GM21515 (cell line): Measurements from ENCODE around the gene SBF2.
"Not testable (repeated sequence)": the region's sequence is repeated elsewhere in the genome, so short reads cannot be mapped to it uniquely, and the experiment has no call there.

Source experiments
- ATAC-seq: cut with Tn5 transposase; IDR thresholded peaks from one replicate; pipeline ENCODE4 v1.9.1; 2021; ENCODE audit not compliant: unreplicated experiment

SBF2 gene

DNA sequence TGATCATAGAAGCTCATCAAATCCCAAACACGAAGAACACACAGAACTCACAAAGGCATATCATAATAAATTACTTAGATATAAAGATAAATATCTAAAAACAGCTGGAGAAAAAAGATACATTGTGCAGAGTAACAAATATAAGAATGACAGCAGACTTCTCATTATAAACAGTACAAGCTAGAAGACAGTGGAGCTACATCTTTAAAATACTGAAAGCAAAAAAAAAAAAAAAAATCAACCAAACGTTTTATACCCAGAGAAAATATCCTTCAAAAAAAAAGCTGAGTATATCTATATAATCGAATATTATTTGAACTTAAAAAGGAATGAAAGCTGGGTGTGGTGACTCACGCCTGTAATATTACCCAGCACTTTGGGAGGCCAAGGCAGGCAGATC, 90.0 kb downstream of the SBF2 start:
- ATAC-seq, result no peak

DNA sequence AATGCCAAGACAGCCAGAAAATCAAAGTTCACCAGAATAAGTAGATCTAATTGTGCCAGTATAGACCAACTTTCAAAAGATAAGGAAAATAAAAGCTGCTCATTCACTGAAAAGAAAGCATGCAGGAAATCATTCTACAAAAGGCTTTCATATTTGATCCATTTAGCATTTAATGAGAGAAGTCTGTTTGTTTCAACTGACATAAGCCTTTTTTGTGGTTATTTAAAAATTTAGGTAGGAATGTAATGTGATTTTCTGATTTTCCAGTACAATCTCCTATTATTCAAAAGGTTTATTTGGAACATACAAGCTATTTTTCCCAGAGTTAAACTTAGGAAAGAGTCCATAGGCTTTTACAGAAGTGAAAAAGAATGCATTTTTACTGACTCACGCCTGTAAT, 92.7 kb downstream of the SBF2 start:
- ATAC-seq, result no peak

DNA sequence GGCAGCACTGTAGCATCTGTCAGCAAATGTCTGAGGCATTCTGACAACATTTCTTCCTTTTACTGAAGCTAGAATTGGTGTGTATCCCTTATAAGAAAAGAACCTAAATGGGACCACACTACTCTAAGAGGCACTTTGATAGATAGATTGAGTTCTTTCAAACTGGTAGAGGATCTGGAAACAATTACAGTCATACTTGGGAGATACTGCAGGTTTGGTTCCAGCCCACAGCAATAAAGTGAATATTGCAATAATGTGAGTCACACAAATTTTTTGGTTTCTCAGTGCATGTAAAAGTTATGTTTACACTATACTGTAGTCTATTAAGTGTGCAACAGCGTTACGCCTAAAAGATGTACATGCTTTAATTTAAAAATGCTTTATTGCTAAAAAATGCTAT, 96.9 kb downstream of the SBF2 start:
- ATAC-seq, result no peak

DNA sequence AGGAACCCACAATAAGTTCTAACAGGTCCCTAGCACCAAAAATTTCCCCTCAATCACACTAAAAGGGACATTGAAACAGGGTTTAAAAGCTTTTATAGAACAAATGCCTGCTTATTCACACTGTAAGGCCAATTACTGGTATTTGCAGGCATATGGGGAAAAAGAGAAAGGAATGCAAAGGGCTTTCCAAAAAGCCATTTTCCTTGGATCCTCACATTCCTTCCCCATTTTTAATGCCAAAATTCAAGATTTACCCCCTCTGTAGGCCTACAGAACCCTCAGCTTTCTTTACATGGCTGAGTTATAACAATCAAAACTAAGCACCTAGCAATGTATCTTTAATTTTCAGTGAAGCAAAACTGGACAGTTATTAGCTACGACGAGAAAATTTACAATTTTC, 102.0 kb downstream of the SBF2 start:
- no peak for ATAC-seq

DNA sequence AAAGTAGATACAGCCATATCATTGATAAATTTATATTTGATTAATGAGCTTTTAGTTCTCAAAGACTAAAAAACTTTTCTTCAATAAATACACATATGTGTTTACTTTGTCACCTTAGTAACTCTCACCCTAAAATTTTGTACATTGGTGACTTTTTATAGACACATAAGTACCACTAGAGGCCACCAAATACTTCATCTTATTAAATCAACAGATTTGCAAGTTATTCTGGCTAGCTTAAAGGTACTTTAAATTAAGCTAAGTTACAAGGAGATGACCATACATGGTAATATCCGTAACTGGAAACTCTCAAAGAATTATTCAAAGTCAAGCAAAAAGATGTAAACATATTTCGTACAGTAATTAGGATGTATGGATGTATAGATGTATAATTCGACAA, 112.2 kb downstream of the SBF2 start:
- ATAC-seq, result no peak

DNA sequence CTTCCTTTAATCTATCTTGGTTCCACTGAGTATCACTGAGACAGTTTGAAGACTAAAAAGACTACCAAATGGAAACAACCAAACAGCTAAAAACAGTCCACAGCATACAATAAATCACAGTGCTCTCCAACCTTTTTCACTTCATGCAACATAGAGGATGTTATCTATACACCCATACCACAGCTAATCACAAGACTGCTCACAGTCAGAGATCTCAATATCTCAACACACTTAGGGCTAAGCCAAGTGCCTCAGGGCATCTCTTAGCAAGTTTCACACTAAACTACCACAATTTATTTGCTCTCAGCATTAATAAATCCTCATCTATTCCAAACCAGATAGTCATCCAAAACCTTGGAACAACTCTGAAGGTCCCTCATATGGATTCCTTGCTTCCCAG, 129.4 kb downstream of the SBF2 start:
- no peak for ATAC-seq

DNA sequence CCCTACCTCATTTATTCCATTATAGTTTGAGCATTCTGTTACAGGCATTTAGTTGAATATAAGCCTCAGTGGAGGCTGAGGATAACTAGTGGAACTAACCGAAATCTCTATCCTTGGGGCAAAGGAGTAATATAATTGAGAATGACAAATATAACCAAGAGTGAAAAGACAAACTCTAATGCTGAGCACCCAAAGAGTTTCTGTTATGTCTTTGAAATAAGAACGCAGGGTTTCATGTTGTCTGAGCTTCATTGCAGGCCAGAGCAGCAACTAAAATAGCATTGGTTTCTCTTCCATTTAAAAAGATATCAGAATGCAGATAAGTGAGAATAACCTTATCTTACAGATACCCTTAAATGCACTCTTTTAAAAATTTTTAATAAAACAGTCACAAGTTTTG, 131.8 kb downstream of the SBF2 start:
- ATAC-seq, result no peak

DNA sequence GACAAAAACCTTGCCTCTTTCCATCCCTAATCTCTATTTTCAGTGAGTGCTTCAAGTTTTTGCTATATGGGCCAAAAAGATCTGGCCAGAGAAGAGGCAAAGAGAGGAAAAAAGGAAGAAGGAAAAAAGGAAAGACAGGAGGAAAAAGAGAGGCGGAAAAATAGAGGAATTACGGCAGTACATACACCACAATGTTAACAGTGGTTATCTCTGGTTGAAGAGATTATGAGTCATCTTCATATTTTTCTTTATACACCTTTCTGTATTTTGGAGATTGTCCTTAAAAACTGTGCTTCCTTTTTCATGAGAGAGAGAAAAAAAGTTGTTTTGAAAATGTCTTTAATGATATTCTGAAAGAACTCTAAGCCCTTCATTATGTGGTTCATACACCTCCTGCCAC, 133.7 kb downstream of the SBF2 start:
- ATAC-seq, result no peak

DNA sequence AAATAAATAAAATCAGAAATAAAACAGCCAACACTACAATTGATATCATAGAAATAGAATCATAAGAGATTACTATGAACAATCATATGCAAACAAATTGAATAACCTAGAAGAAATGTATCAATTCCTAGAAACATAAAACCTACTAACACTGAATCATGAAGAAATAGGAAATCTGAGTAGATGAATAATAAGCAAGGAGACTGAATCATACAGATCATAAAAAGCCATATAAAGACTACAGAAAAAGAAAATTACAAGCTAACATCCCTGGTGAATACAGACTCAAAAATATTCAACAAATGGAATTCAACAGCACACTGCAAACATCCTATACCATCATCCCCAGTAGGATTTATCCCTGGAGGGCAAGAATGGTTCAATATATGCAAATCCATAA, 135.6 kb downstream of the SBF2 start:
- ATAC-seq, result no peak

DNA sequence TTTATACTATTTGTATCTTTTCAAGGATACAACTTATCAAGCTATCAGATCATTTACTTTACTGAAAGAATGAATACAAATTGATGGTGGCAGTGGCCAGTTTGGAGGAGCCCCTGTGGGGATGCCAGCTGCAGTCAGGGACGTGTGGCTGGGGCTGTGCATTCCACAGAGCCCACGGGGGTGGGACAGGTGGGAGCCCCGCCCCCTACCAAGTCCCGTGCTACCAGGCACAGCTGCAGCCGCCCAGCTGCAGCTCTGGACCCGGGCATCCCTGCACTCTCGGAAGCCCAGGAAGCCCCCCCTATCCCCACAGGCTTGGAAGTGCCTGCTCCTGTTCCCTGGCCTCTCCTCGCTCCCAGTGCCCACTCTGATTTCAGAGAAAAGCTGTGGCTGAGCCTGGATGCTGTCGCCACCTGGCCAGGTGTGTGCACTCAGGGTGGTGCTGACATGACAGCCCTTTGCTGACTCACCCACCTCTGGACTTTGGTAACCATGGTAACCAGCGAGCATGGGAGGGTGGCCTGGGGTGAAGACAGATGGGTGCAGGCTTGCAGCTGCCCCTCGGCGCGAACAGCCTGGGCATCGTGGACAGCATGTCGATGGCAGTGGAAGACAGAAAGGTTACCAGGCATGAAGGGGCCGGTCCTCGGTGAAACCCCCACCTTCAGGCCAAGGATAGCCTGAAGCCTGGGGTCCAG, 138.1 kb downstream of the SBF2 start:
- no peak for ATAC-seq

DNA sequence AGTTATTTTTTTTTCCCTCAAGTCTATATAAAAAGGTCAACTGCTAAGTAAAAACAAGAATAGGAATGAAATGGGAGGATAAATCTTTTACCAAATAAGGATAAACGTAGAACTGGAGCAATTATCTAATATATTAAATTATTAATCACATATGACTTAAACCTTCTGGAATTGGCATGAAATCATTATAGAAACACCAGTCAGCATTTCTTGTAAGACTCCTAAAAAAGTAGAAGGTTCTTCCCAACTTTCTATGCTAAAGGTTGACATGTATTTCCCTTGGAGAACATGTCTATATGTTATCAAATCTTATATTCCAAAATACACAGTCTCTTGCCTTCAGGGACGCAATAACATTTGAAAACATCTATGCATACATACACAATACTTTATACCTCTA, 143.2 kb downstream of the SBF2 start:
- no peak for ATAC-seq

DNA sequence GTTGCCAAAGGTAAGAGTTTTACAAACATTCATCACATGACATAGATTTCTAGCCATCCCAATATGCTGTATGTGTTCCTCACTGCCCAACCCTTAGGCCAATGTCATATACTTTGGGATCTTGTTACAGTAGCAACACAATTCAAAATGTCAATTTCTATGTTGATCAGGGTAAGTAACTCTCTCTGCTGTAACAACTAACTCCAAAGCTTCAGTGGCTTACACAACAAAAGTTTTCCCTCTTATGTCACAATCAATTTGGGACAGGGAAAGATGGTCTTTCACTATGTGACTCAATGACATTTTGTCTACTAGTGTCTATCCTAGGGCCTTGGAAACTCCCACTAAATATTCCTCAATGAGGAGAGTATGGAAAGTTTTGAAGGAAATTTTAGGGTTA, 144.5 kb downstream of the SBF2 start:
- ATAC-seq, result no peak

DNA sequence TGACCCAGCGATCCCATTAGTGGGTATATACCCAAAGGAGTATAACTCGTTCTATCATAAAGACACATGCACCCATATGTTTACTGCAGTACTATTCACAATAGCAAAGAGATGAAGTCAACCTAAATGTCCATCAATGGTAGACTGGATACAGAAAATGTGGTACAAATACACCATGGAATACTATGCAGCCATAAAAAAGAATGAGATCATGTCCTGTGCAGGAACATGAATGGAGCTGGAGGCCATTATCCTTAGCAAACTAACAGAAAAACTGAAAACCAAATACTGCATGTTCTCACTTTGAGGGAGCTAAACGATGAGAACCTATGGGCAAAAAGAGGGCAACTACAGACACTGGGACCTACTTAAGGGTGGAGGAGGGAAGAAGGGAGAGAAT, 146.8 kb downstream of the SBF2 start:
- no peak for ATAC-seq

DNA sequence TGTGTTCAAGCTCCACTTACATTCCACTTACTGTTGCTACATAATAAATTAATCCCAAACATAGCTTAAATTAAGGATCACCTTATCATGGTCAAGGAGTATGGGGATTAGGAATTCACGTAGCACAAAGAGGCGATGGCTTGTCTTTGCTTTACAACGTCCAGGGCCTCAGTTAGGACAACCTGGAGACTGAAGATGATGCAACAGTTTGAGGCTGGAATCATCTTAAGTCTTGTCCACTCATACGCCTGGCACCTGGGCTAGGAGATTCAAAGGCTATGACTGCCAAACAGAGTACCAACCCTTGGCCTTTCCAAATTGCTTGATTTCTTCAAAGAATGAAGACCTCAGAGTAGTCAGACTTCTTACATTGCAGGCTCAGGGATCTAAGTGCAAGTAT, 149.1 kb downstream of the SBF2 start:
- ATAC-seq, result no peak

DNA sequence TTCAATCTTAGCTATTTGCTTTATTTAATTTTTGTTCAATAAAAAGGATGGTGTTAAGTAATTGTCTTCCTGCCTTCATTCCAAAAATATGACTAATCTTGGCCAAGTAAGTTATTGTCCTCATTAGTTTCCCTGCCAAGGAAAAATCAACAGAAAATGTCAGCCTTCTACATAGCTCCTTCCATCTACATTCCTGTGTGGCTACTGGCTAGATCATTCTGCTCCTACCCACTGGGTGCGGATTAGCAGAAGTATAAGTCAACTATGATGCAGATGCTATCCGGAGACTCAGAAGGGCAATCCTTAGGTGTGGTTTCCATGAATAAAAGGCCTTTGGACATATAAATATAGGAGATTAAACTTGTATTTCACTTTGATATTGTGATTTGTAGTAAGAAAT, 154.4 kb downstream of the SBF2 start:
- no peak for ATAC-seq

DNA sequence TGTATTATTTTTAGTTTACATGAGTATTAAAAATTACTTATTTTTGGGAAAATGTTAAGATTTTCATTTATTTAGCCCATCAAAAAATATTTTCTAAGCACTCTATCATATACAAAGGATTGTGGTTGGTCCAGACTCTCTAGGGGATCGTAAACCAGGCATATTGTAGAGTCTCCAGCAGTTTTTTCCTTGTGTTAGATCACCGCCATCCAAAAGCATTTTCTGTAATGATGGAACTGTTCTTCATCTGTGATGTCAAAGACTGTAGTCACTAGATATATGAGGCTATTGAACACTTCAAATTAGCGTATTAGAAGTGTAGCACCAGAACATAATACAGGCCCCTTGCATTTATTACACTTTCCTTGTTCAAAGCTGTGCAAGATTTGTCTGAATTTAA, 154.9 kb downstream of the SBF2 start:
- ATAC-seq, result no peak

DNA sequence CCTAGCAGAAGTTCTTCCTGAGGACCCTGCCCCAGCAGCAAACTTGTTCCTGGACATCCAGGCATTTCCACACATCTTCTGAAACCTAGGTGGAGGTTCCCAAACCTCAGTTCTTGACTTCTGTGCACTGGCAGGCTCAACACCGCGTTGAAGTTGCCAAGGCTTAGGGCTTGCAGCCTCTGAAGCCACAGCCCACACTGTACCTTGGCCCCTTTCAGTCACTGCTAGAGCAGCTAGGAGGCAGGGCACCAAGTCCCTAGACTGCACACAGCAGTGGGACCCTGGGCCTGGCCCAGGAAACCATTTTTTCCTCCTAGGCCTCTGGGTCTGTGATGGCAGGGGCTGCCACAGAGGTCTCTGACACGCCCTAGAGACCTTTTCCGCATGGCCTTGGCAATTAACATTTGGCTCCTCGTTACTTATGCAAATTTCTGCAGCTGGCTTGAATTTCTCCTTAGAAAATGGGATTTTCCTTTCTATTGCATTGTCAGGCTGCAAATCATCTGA, 159.0 kb downstream of the SBF2 start:
- ATAC-seq, result no peak

DNA sequence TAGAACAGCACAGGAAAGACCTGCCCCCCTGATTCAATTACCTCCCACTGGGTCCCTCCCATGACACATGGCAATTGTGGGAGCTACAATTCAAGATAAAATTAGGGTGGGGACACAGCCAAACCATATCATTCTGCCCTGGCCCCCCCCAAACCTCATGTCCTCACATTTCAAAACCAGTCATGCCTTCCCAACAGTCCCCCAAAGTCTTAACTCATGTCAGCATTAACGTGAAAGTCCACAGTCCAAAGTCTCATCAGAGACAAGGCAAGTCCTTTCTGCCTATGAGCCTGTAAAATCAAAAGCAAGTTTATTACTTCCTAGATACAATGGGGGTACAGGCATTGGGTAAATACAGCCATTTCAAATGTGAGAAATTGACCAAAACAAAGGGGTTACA, 159.8 kb downstream of the SBF2 start:
- not testable (repeated sequence) for ATAC-seq

DNA sequence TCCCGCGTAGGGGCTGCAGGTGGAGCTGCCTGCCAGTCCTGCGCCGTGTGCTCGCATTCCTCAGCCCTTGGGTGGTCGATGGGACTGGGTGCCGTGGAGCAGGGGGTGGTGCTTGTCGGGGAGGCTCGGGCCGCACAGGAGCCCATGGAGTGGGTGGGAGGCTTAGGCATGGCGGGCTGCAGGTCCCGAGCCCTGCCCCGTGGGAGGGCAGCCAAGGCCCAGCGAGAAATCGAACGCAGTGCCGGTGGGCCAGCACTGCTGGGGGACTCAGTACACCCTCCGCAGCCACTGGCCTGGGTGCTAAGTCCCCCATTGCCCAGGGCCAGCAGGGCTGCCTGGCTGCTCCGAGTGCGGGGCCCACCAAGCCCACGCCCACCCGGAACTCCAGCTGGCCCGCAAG, 160.8 kb downstream of the SBF2 start:
- not testable (repeated sequence) for ATAC-seq

DNA sequence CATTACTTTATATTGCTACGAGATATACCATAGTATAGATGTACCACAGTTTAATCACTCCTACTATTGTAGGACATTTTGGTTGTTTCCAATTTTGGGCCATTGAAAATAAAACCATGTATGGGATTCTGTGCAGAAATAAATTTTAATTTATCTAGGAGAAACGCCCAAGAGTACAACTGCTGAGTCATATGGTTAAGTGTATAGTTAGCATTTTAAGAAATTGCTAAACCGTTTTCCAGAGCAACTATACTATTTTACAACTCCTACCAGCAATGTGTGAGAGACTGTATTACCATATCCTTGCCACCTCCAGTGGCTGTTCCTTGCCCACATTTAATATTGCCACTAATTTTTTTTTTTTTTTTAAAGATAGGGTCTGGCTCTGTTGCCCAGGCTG, 163.1 kb downstream of the SBF2 start:
- no peak for ATAC-seq

DNA sequence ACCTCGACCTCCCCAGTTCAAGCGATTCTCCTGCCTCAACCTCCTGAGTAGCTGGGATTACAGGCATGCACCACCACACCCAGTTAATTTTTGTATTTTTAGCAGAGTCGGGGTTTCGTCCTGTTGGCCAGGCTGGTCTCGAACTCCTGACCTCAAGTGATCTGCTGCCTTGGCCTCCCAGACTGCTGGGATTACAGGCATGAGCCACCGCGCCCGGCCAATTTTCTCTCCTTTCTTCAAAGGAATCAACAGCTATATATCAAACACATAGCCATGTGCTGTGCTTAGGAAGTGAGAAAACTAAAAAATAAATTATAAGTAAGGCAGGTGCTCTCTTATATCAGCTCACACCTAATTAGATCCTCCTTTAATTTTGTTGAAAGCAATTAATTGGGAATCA, 164.8 kb downstream of the SBF2 start:
- not testable (repeated sequence) for ATAC-seq

DNA sequence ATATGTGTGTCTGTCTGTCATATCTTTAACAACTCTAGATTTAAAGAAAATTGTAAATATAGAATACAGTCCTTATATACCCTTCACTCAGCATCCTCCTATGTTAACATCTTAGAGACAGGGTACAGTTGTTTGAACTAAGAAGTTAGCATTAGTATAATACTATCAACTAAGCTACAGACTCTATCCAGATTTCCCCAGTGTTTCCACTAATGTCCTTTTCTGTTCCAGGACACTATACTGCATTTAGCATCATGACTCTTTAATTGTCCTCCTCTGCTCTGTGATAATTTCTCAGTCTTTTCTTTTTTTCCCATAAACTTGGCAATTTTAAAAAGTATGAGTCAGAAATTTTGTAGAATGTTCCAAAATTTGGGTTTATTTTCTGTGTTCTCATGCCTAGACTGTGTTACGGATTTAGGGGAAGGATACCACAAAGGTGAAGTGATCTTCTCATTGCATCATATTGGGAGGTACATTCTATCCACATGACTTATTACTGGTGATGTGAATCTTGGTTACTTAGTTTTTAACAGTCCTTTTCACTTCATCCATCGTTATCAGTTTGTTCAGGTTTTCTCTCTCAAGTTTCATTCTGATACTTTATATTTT, 168.4 kb downstream of the SBF2 start:
- no peak for ATAC-seq
